ENCODE measurements around the gene PHAF1.

- TF ChIP-seq CTCF (IDR thresholded peaks at IDR 0.05 in 8 of 11, conservative IDR thresholded peaks at IDR 0.05 in 3 of 11) (no peak), POLR2A (IDR thresholded peaks at IDR 0.05) (no peak)
Observed at GRCh38 chr16:67163164-67163998, 53.6 kb downstream of the PHAF1 start.
